ENCODE results near the gene OVCA2. TPM values are rescaled to one million over a fixed set of nuclear protein-coding genes. Genes with fewer than 3 reads are reported as not detected.
A peak's percentile ranks its signal among the peaks of the same experiment; 100 is the strongest.

The OVCA2 gene
- total RNA-seq, 4 donors from 2014 or later: 5.4 to 73.3 (median 36.9) TPM

- TF ChIP-seq EP300 (IDR thresholded peaks at IDR 0.05; ENCODE audit: low read depth) (no peak), CTCF (IDR thresholded peaks at IDR 0.05) (no peak), POLR2AphosphoS5 (IDR thresholded peaks at IDR 0.05) (no peak), POLR2A (IDR thresholded peaks at IDR 0.05) (no peak)
- intact Hi-C loops (cut with DNase I; ENCODE audit: low total_unique reads): no loop called here
- peaks cover 8 to 20% (median 15%) of the 10 kb centered on the region in 4 donors for H3K4me1 ChIP-seq
- H3K27me3 ChIP-seq: no peaks in the 10 kb centered on the region
- H3K4me3 ChIP-seq: no peak overlapping the region
- peaks cover 0 to 9% (median 0%) of the 10 kb centered on the region in 4 donors for H3K36me3 ChIP-seq
- DNase-seq: no peak
- in situ Hi-C loops (cut with MboI; ENCODE audit: low pct_ligation_motif_present in 1 of 4, low pct_unique_long_range_greater_than_20kb in 1 of 4, low sequenced_read_pairs in 3 of 4): loop anchor here in 3 of 4 donors (25.0 kb wide), 3 partner anchors 328 to 378 kb away; partner anchors contain the start of genes PRPF8 (in 1 of the 3), TLCD2 (in 1 of the 3) and WDR81 (in 1 of the 3)
- no peak overlapping the region for H3K27ac ChIP-seq
- WGBS, 2 donors (ENCODE audit: low coverage in 1 of 2): 89% methylated on average over 6 of the region's 7 CpGs; no CpG with 5 or more reads in 1 of the 2 donors
- H3K9me3 ChIP-seq: no peaks in the 10 kb centered on the region
Observed at GRCh38 chr17:2040219-2040827, 1.5 kb upstream of the OVCA2 start.

- TF ChIP-seq EP300 (IDR thresholded peaks at IDR 0.05; ENCODE audit: low read depth) (no peak), POLR2A (IDR thresholded peaks at IDR 0.05) (no peak), POLR2AphosphoS5 (IDR thresholded peaks at IDR 0.05) (no peak), CTCF (IDR thresholded peaks at IDR 0.05) (no peak)
- Histone ChIP-seq H3K27me3 (no peaks in the 10 kb centered on the region), H3K36me3 (peaks cover 0 to 5% (median 0%) of the 10 kb centered on the region in 4 donors), H3K4me3 (peak overlapping the region; percentile 52 to 91 (median 68)), H3K9me3 (no peaks in the 10 kb centered on the region), H3K27ac (peak overlapping the region; percentile 81 to 94 (median 91)), H3K4me1 (peaks cover 8 to 20% (median 15%) of the 10 kb centered on the region in 4 donors)
- intact Hi-C loops (cut with DNase I; ENCODE audit: low total_unique reads) (no loop called here), in situ Hi-C loops (cut with MboI; ENCODE audit: low pct_ligation_motif_present in 1 of 4, low pct_unique_long_range_greater_than_20kb in 1 of 4, low sequenced_read_pairs in 3 of 4) (loop anchor here in 3 of 4 donors (25.0 kb wide), 3 partner anchors 329 to 379 kb away; partner anchors contain the start of genes PRPF8 (in 1 of the 3), TLCD2 (in 1 of the 3) and WDR81 (in 1 of the 3))
- WGBS, 2 donors (ENCODE audit: low coverage in 1 of 2): 59 to 60% methylated on average over 1 to 16 of the region's 16 CpGs
- DNase-seq: no peak
Observed at GRCh38 chr17:2040942-2041560, 771 bp upstream of the OVCA2 start.

GRCh38 chr17:2042390-2042847 lies 597 bp downstream of the OVCA2 start:
- no peak for TF ChIP-seq POLR2A (IDR thresholded peaks at IDR 0.05)
- TF ChIP-seq EP300 (IDR thresholded peaks at IDR 0.05; ENCODE audit: low read depth): no peak
- no peak for TF ChIP-seq POLR2AphosphoS5 (IDR thresholded peaks at IDR 0.05)
- TF ChIP-seq CTCF (IDR thresholded peaks at IDR 0.05): no peak
- Histone ChIP-seq H3K27me3 (no peaks in the 10 kb centered on the region), H3K4me1 (peaks cover 8 to 20% (median 15%) of the 10 kb centered on the region in 4 donors), H3K36me3 (no peaks in the 10 kb centered on the region), H3K9me3 (no peaks in the 10 kb centered on the region), H3K4me3 (peak overlapping the region; percentile 56 to 91 (median 75)), H3K27ac (peak overlapping the region; percentile 81 to 94 (median 91))
- intact Hi-C loops (cut with DNase I; ENCODE audit: low total_unique reads) (no loop called here), in situ Hi-C loops (cut with MboI; ENCODE audit: low pct_ligation_motif_present in 1 of 4, low pct_unique_long_range_greater_than_20kb in 1 of 4, low sequenced_read_pairs in 3 of 4) (loop anchor here in 3 of 4 donors (25.0 kb wide), 3 partner anchors 330 to 380 kb away; partner anchors contain the start of genes PRPF8 (in 1 of the 3), TLCD2 (in 1 of the 3) and WDR81 (in 1 of the 3))
- no peak for DNase-seq
- WGBS, 2 donors (ENCODE audit: low coverage in 1 of 2): 0 to 22% methylated on average over 6 to 17 of the region's 17 CpGs

GRCh38 chr17:2042933-2043332 lies 1.1 kb downstream of the OVCA2 start:
- H3K27me3 ChIP-seq: peaks cover 3% of the 10 kb centered on the region
- no peaks in the 10 kb centered on the region for H3K9me3 ChIP-seq
- TF ChIP-seq POLR2AphosphoS5 (IDR thresholded peaks at IDR 0.05): no peak
- no peak for TF ChIP-seq EP300 (IDR thresholded peaks at IDR 0.05; ENCODE audit: low read depth)
- TF ChIP-seq CTCF (IDR thresholded peaks at IDR 0.05): no peak
- TF ChIP-seq POLR2A (IDR thresholded peaks at IDR 0.05): no peak
- in situ Hi-C loops (cut with MboI; ENCODE audit: low pct_ligation_motif_present in 1 of 4, low pct_unique_long_range_greater_than_20kb in 1 of 4, low sequenced_read_pairs in 3 of 4) (loop anchor here in 3 of 4 donors (25.0 kb wide), 3 partner anchors 331 to 381 kb away; partner anchors contain the start of genes PRPF8 (in 1 of the 3), TLCD2 (in 1 of the 3) and WDR81 (in 1 of the 3)), intact Hi-C loops (cut with DNase I; ENCODE audit: low total_unique reads) (no loop called here)
- H3K4me3 ChIP-seq: peak overlapping the region in 2 of 4 donors; percentile 79 to 91
- H3K27ac ChIP-seq: peak overlapping the region; percentile 81 to 94 (median 91)
- H3K36me3 ChIP-seq: no peaks in the 10 kb centered on the region
- 84 to 100% methylated on average over 1 to 5 of the region's 5 CpGs for WGBS, 2 donors (ENCODE audit: low coverage in 1 of 2)
- peaks cover 8 to 20% (median 15%) of the 10 kb centered on the region in 4 donors for H3K4me1 ChIP-seq
- no peak for DNase-seq

Measured in transverse colon (tissue), 4 donors.